ENCODE results near the gene MED29.

MED29 gene

DNA sequence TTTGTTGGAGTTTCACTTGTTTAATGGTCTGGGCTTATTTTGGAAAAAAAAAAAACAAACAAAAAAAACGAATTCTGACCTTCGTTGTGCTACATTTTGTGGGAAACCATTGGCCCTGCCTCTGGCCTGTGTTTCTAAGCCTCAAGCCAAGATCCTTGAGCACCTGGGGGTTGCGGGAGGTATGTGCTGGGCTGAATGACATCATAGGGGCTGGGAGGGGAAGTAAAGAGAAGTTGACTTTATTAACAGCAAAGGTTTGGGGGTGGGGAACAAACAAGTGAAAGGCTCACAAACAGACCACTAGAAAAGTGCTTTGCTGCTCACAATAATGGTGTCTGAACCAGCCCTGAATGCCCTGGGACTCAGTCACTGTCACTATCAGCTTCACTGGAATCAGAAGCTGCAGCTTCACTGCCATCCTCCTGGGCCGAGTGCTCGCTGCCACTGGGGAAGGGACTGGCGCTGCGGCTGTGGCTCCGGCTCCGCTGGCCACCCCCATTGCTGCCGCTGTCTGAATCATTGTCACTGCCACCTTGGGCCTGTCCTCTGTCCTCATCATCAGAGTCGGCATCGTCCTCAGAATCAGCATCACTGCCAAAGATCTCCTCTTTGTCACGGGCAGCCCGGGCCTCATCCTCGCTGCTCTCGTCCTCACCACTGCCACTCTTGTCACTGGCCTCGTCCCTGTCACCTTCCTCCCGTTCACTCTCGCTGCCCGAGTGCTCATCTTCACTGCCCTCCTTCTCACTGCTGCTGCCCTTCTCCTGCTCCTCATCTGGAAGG lies 5.4 kb upstream of the MED29 start:
- no peak for DNase-seq (ENCODE audit: low read depth)
- Histone ChIP-seq H3K4me3 (ENCODE audit: low read length) (no peak overlapping the region), H3K4me1 (ENCODE audit: control insufficient read depth, insufficient read depth, low read length) (peaks cover 19% of the 10 kb centered on the region), H3K27me3 (replicated peaks; ENCODE audit: control insufficient read depth, insufficient read depth, low read length) (no peaks in the 10 kb centered on the region), H3K36me3 (ENCODE audit: control insufficient read depth, insufficient read depth, low read length, severe bottlenecking) (peaks cover 83% of the 10 kb centered on the region), H3K9ac (ENCODE audit: low read length) (no peak overlapping the region), H3K9me3 (ENCODE audit: control insufficient read depth, low read length) (no peaks in the 10 kb centered on the region)

GRCh38 chr19:39386557-39386956 lies 4.6 kb upstream of the MED29 start:
- Histone ChIP-seq H3K9me3 (ENCODE audit: control insufficient read depth, low read length) (no peaks in the 10 kb centered on the region), H3K9ac (ENCODE audit: low read length) (peak overlapping the region; percentile 26), H3K4me1 (ENCODE audit: control insufficient read depth, insufficient read depth, low read length) (peaks cover 19% of the 10 kb centered on the region), H3K36me3 (ENCODE audit: control insufficient read depth, insufficient read depth, low read length, severe bottlenecking) (peaks cover 75% of the 10 kb centered on the region), H3K4me3 (ENCODE audit: low read length) (no peak overlapping the region), H3K27me3 (replicated peaks; ENCODE audit: control insufficient read depth, insufficient read depth, low read length) (no peaks in the 10 kb centered on the region)
- DNase-seq (ENCODE audit: low read depth), result no peak

GRCh38 chr19:39388657-39389056 lies 2.5 kb upstream of the MED29 start:
- Histone ChIP-seq H3K36me3 (ENCODE audit: control insufficient read depth, insufficient read depth, low read length, severe bottlenecking) (peaks cover 58% of the 10 kb centered on the region), H3K9ac (ENCODE audit: low read length) (no peak overlapping the region), H3K9me3 (ENCODE audit: control insufficient read depth, low read length) (no peaks in the 10 kb centered on the region), H3K4me3 (ENCODE audit: low read length) (no peak overlapping the region), H3K4me1 (ENCODE audit: control insufficient read depth, insufficient read depth, low read length) (peaks cover 19% of the 10 kb centered on the region), H3K27me3 (replicated peaks; ENCODE audit: control insufficient read depth, insufficient read depth, low read length) (no peaks in the 10 kb centered on the region)
- DNase-seq (ENCODE audit: low read depth), result no peak

GRCh38 chr19:39389631-39390414 lies 1.4 kb upstream of the MED29 start:
- peaks cover 52% of the 10 kb centered on the region for H3K36me3 ChIP-seq (ENCODE audit: control insufficient read depth, insufficient read depth, low read length, severe bottlenecking)
- no peaks in the 10 kb centered on the region for H3K27me3 ChIP-seq (replicated peaks; ENCODE audit: control insufficient read depth, insufficient read depth, low read length)
- no peaks in the 10 kb centered on the region for H3K9me3 ChIP-seq (ENCODE audit: control insufficient read depth, low read length)
- DNase-seq (ENCODE audit: low read depth), result no peak
- peak overlapping the region; percentile 99 for H3K9ac ChIP-seq (ENCODE audit: low read length)
- peaks cover 19% of the 10 kb centered on the region for H3K4me1 ChIP-seq (ENCODE audit: control insufficient read depth, insufficient read depth, low read length)
- peak overlapping the region; percentile 98 for H3K4me3 ChIP-seq (ENCODE audit: low read length)

DNA sequence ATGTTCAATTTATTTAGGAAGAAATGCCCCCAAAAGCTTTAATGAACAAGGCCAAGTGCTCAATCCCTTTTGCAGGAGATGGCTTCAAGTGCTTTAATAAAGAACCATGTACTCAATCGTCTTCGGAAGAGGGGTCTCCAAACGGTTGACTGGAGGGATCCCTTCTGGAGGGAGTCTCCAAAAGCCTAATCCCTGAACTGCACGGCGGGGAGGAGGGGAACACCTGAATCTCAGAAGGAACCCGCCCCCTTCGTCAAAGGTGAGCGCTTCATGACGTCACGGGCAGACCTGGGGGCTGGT lies 777 bp upstream of the MED29 start:
- H3K4me3 ChIP-seq (ENCODE audit: low read length), result peak overlapping the region; percentile 98
- H3K27me3 ChIP-seq (replicated peaks; ENCODE audit: control insufficient read depth, insufficient read depth, low read length), result no peaks in the 10 kb centered on the region
- no peaks in the 10 kb centered on the region for H3K9me3 ChIP-seq (ENCODE audit: control insufficient read depth, low read length)
- no peak for DNase-seq (ENCODE audit: low read depth)
- H3K9ac ChIP-seq (ENCODE audit: low read length), result peak overlapping the region; percentile 99
- peaks cover 19% of the 10 kb centered on the region for H3K4me1 ChIP-seq (ENCODE audit: control insufficient read depth, insufficient read depth, low read length)
- H3K36me3 ChIP-seq (ENCODE audit: control insufficient read depth, insufficient read depth, low read length, severe bottlenecking), result peaks cover 49% of the 10 kb centered on the region

DNA sequence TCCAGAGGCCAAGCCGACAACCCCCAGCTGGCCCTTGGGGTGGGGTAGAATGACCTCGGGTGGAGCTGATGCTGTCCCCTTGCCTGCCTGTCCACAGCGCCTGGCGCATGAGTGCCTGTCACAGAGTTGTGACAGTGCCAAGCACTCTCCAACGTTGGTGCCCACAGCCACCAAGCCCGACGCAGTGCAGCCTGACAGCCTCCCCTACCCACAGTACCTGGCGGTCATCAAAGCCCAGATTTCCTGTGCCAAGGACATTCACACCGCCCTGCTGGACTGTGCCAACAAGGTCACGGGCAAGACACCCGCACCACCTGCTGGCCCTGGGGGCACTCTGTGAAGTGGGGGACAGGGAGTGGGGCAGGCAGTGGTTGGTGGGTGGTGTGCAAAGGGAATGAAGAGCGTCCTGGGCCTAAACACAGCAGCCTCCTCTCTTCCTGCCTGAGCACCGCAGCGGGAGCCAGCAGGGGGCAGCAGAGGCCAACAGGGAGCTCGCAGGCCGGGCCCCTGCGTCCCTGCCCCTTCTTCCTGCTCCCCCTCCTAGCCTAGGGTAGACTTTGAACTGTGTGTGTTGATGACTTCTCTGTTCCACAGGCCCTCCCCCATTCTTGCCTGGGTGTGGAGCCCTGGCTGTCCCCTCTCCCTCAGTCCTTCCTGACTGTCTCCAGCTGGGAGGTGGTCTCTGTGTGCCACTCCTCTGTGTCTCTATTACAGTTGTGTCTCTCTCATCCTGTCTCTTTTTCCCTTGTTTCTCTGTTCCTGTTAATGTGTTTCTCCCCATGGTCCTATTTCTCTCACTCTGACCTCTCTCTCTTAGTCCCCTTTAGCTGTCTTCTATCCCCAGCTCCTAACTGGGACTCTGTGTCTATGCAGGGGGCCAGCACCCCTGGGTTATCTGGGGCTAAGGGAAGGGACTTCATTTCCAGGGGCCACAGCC lies 6.5 kb downstream of the MED29 start:
- H3K27me3 ChIP-seq (replicated peaks; ENCODE audit: control insufficient read depth, insufficient read depth, low read length), result no peaks in the 10 kb centered on the region
- H3K4me1 ChIP-seq (ENCODE audit: control insufficient read depth, insufficient read depth, low read length), result peaks cover 26% of the 10 kb centered on the region
- H3K9ac ChIP-seq (ENCODE audit: low read length), result peak overlapping the region; percentile 81
- peak; percentile 94 for DNase-seq (ENCODE audit: low read depth)
- H3K9me3 ChIP-seq (ENCODE audit: control insufficient read depth, low read length), result no peaks in the 10 kb centered on the region
- H3K4me3 ChIP-seq (ENCODE audit: low read length), result peak overlapping the region; percentile 3
- peaks cover 10% of the 10 kb centered on the region for H3K36me3 ChIP-seq (ENCODE audit: control insufficient read depth, insufficient read depth, low read length, severe bottlenecking)

- H3K9me3 ChIP-seq (ENCODE audit: control insufficient read depth, low read length), result no peaks in the 10 kb centered on the region
- no peaks in the 10 kb centered on the region for H3K27me3 ChIP-seq (replicated peaks; ENCODE audit: control insufficient read depth, insufficient read depth, low read length)
- H3K9ac ChIP-seq (ENCODE audit: low read length), result peak overlapping the region; percentile 81
- H3K4me1 ChIP-seq (ENCODE audit: control insufficient read depth, insufficient read depth, low read length), result peaks cover 32% of the 10 kb centered on the region
- H3K4me3 ChIP-seq (ENCODE audit: low read length), result peak overlapping the region; percentile 3
- H3K36me3 ChIP-seq (ENCODE audit: control insufficient read depth, insufficient read depth, low read length, severe bottlenecking), result peaks cover 9% of the 10 kb centered on the region
- DNase-seq (ENCODE audit: low read depth), result peak; percentile 72
Measured at GRCh38 chr19:39398297-39398864, 7.2 kb downstream of the MED29 start.

- no peak for DNase-seq (ENCODE audit: low read depth)
- Histone ChIP-seq H3K4me1 (ENCODE audit: control insufficient read depth, insufficient read depth, low read length) (peaks cover 36% of the 10 kb centered on the region), H3K9ac (ENCODE audit: low read length) (no peak overlapping the region), H3K27me3 (replicated peaks; ENCODE audit: control insufficient read depth, insufficient read depth, low read length) (no peaks in the 10 kb centered on the region), H3K4me3 (ENCODE audit: low read length) (no peak overlapping the region), H3K36me3 (ENCODE audit: control insufficient read depth, insufficient read depth, low read length, severe bottlenecking) (peaks cover 3% of the 10 kb centered on the region), H3K9me3 (ENCODE audit: control insufficient read depth, low read length) (no peaks in the 10 kb centered on the region)
Measured at GRCh38 chr19:39399668-39400050, 8.5 kb downstream of the MED29 start.

DNA sequence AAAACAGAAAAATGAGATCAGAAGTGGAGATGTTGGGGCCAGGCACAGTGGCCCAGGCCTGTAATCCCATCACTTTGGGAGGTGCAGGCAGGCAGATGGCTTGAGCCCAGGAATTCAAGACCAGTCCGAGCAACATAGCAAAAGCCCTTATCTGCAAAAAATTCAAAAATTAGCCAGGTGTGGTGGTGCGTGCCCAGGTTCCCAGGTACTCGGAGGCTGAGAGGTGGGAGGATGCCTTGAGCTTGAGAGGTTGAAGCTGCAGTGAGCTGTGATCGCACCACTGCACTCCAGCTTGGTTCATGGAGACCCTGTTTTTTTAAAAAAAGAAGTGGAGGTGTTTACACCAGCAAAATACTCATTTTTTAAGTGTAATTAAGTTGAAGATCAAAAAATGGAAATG lies 8.9 kb downstream of the MED29 start:
- H3K27me3 ChIP-seq (replicated peaks; ENCODE audit: control insufficient read depth, insufficient read depth, low read length), result no peaks in the 10 kb centered on the region
- no peak for DNase-seq (ENCODE audit: low read depth)

DNA sequence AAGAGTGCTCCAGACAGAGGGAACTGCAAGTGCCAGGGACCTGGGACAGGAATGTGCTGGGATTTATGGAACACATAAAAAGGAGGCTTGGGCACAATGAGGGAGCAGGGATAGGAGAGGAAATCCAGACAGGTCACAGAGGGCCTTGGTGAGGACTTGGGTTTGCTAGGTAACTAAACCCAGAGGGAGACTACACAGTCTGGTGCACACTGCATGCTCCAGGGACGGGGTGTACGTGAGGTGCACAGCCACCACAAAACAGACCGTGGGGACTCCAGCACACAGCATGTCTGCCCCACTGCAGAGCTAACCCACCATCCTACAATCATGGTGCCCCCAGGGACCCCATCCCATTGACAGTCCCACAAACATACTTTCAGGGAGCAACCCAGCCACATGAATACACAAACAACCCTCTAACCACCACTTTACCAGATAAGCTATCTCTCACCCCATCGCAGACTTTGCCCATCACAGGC lies 9.9 kb downstream of the MED29 start:
- H3K36me3 ChIP-seq (ENCODE audit: control insufficient read depth, insufficient read depth, low read length, severe bottlenecking), result no peaks in the 10 kb centered on the region
- peaks cover 41% of the 10 kb centered on the region for H3K4me1 ChIP-seq (ENCODE audit: control insufficient read depth, insufficient read depth, low read length)
- DNase-seq (ENCODE audit: low read depth), result no peak
- H3K9ac ChIP-seq (ENCODE audit: low read length), result peak overlapping the region; percentile 20
- H3K4me3 ChIP-seq (ENCODE audit: low read length), result no peak overlapping the region
- H3K27me3 ChIP-seq (replicated peaks; ENCODE audit: control insufficient read depth, insufficient read depth, low read length), result no peaks in the 10 kb centered on the region
- no peaks in the 10 kb centered on the region for H3K9me3 ChIP-seq (ENCODE audit: control insufficient read depth, low read length)

More for the DNA sequence above, 8.9 kb downstream of the MED29 start:
- H3K36me3 ChIP-seq (ENCODE audit: control insufficient read depth, insufficient read depth, low read length, severe bottlenecking), result peaks cover under 1% of the 10 kb centered on the region
- no peak overlapping the region for H3K4me3 ChIP-seq (ENCODE audit: low read length)
- H3K9ac ChIP-seq (ENCODE audit: low read length), result no peak overlapping the region
- peaks cover 36% of the 10 kb centered on the region for H3K4me1 ChIP-seq (ENCODE audit: control insufficient read depth, insufficient read depth, low read length)
- no peaks in the 10 kb centered on the region for H3K9me3 ChIP-seq (ENCODE audit: control insufficient read depth, low read length)

All from adipocyte (in vitro differentiated cells).